GM12864 (cell line): ENCODE results near the gene CFAP61.
A peak's percentile ranks its signal among the peaks of the same experiment; 100 is the strongest.
"Not testable (repeated sequence)": the region's sequence is repeated elsewhere in the genome, so short reads cannot be mapped to it uniquely, and the experiment has no call there.

Experiments
- DNase-seq: peaks from one replicate; pipeline ENCODE4 v3.0.0-alpha.2; 2011; ENCODE audit warnings: low read depth
- H3K4me3 ChIP-seq: 2 replicates; pipeline ENCODE4 v1.5.1; 2011; ENCODE audit warnings: mild to moderate bottlenecking, low read depth, low read length, control low read depth
- CTCF ChIP-seq: IDR thresholded peaks from 2 replicates; pipeline ENCODE4 v1.5.1; 2011; ENCODE audit warnings: low read depth, mild to moderate bottlenecking, moderate library complexity, low read length, control low read depth, inconsistent platforms; ENCODE audit errors: missing control alignments

Gene CFAP61

GRCh38 chr20:20353576-20353975, 301.2 kb downstream of the CFAP61 start:
- no peak overlapping the region for H3K4me3 ChIP-seq
- no peak for DNase-seq
- TF ChIP-seq CTCF, result no peak

GRCh38 chr20:20355503-20355902, 303.2 kb downstream of the CFAP61 start:
- DNase-seq, H3K4me3 ChIP-seq: not testable (repeated sequence)

GRCh38 chr20:20358801-20359200, 306.5 kb downstream of the CFAP61 start:
- DNase-seq, result no peak
- no peak for TF ChIP-seq CTCF
- no peak overlapping the region for H3K4me3 ChIP-seq

GRCh38 chr20:20359628-20360027, 307.3 kb downstream of the CFAP61 start:
- H3K4me3 ChIP-seq, result no peak overlapping the region
- DNase-seq, result no peak
- no peak for TF ChIP-seq CTCF

GRCh38 chr20:20360464-20360863, 308.1 kb downstream of the CFAP61 start:
- TF ChIP-seq CTCF, result peak; percentile 85
- DNase-seq, result peak; percentile 16
- H3K4me3 ChIP-seq, result no peak overlapping the region

GRCh38 chr20:20362774-20363433, 310.6 kb downstream of the CFAP61 start:
- no peak overlapping the region for H3K4me3 ChIP-seq
- no peak for TF ChIP-seq CTCF
- no peak for DNase-seq

- no peak for DNase-seq
- no peak overlapping the region for H3K4me3 ChIP-seq
- no peak for TF ChIP-seq CTCF
Measured at GRCh38 chr20:20363434-20363798, 311.1 kb downstream of the CFAP61 start.
